Right hindlimb (tissue), 1 donor: Measurements from ENCODE around the gene SSU72.
"Not testable (repeated sequence)": the region's sequence is repeated elsewhere in the genome, so short reads cannot be mapped to it uniquely, and the experiment has no call there.

Experiments
- DNase-seq: peaks from one replicate; pipeline ENCODE4 v3.0.0-alpha.2; 2018

SSU72 gene

GRCh38 chr1:1494311-1494710 is 80.4 kb downstream of the SSU72 start:
- DNase-seq = not testable (repeated sequence)
